PC-9 (cell line): ENCODE measurements around the gene HLA-A. TPM values are rescaled to one million over a fixed set of nuclear protein-coding genes. Genes with fewer than 3 reads are reported as not detected.

ENCODE experiments used
- BruUV-seq: library from RNA; stranded (reverse); fragments of 400-500 nt; replicated peaks from 2 replicates; lab custom pipeline; 2021; lab: Mats Ljungman, UMichigan
- CTCF ChIA-PET: fragments of 300-600 bp; sonication (Branson Sonifier 250); formaldehyde crosslinking; loops from one replicate; lab custom pipeline; 2022; ENCODE audit warnings: antibody characterized with exemption; lab: Charles Lee
- POLR2A ChIA-PET: fragments of 300-600 bp; sonication (Branson Sonifier 250); formaldehyde crosslinking; loops from one replicate; lab custom pipeline; 2022; ENCODE audit warnings: antibody characterized with exemption; ENCODE audit not compliant: unreplicated experiment; lab: Charles Lee
- DNase-seq, 2 experiments: peaks; one replicate each; pipeline versions ENCODE4 v3.0.0 to v3.0.0-alpha.2; 2015 to 2022; ENCODE audit warnings: mixed read lengths in 1 of 2
- H2AFZ ChIP-seq: fragments of 200-600 bp; sonication (generic); 2 replicates; pipeline ENCODE4 v1.8.1; 2017; ENCODE audit warnings: antibody characterized with exemption
- H3F3A ChIP-seq: fragments of 200-600 bp; sonication (generic); 2 replicates; pipeline ENCODE4 v1.8.1; 2017; ENCODE audit warnings: antibody characterized with exemption, mild to moderate bottlenecking, low read depth; ENCODE audit not compliant: insufficient read depth
- H3K27ac ChIP-seq: fragments of 200-600 bp; sonication (generic); 2 replicates; pipeline ENCODE4 v1.6.1; 2016; ENCODE audit warnings: mixed run types
- H3K27me3 ChIP-seq: fragments of 200-600 bp; sonication (generic); 2 replicates; pipeline ENCODE4 v1.6.1; 2016; ENCODE audit warnings: low read depth, mixed run types; ENCODE audit not compliant: insufficient read depth
- H3K36me3 ChIP-seq: fragments of 200-600 bp; sonication (generic); 2 replicates; pipeline ENCODE4 v1.6.1; 2016; ENCODE audit warnings: low read depth, mixed run types
- H3K4me1 ChIP-seq: fragments of 200-600 bp; sonication (generic); replicated peaks from 2 replicates; pipeline ENCODE4 v1.6.1; 2016; ENCODE audit warnings: mixed run types; ENCODE audit not compliant: insufficient read depth
- H3K4me2 ChIP-seq: fragments of 200-600 bp; sonication (generic); 2 replicates; pipeline ENCODE4 v1.6.1; 2017; ENCODE audit warnings: mixed run types
- H3K4me3 ChIP-seq: fragments of 200-600 bp; sonication (generic); 2 replicates; pipeline ENCODE4 v1.6.1; 2016; ENCODE audit warnings: mixed run types
- H3K79me2 ChIP-seq: fragments of 200-600 bp; sonication (generic); 2 replicates; pipeline ENCODE4 v1.6.1; 2017; ENCODE audit warnings: low read depth, mixed run types
- H3K9me2 ChIP-seq: fragments of 200-600 bp; sonication (generic); 2 replicates; pipeline ENCODE4 v1.8.1; 2017; ENCODE audit warnings: mild to moderate bottlenecking; ENCODE audit not compliant: insufficient read depth
- H3K9me3 ChIP-seq: fragments of 200-600 bp; sonication (generic); 2 replicates; pipeline ENCODE4 v1.8.1; 2016; ENCODE audit warnings: low read depth; ENCODE audit not compliant: insufficient read depth
- H4K20me1 ChIP-seq: fragments of 200-600 bp; sonication (generic); 2 replicates; pipeline ENCODE4 v1.8.1; 2017; ENCODE audit not compliant: insufficient read depth
- EZH2 ChIP-seq: fragments of 200-600 bp; sonication (generic); IDR thresholded peaks from 2 replicates; pipeline ENCODE4 v1.8.0; 2017; ENCODE audit warnings: antibody characterized with exemption, low read depth
- intact Hi-C: fragments of 100-400 bp; cut with micrococcal nuclease; formaldehyde crosslinking; loops from one replicate; pipeline ENCODE4 v1.10.0; 2022; ENCODE audit not compliant: unreplicated experiment
- total RNA-seq: library from RNA; stranded (reverse); gene quantifications from 2 replicates; pipeline ENCODE4 v1.2.3, GENCODE V29; 2021
- TF ChIP-seq, protein P1 (sequence below): fragments of 200-600 bp; sonication (generic); conservative IDR thresholded peaks from 2 replicates; pipeline ENCODE4 v1.6.1; 2017; ENCODE audit warnings: mixed run types, antibody characterized with exemption, mild to moderate bottlenecking, moderate library complexity

HLA-A gene
- total RNA-seq, 1 experiment from 2014 or later: 168 TPM

DNA sequence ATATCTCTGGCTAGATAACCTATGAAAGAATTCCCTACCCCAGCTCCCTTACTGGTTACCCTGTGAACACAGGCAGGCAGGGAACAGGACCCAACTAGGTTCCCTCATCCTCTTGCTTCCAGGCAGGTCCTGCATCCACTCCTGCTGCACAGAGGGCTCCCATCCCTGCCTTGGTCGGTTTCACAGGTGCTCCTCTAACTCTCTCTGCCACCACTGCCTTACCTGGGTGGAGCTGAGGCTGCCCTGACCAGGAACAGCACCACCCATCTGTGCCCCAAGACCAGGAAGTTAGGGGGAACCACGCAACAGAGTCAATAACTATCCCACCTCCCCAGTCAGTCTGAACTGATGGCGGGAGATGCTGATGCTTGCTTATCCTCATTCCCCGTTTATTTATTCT lies 37.0 kb upstream of the HLA-A start:
- no peaks in the 10 kb centered on the region for H3K27me3 ChIP-seq
- POLR2A ChIA-PET: no interaction called here
- intact Hi-C loops: no loop called here
- H3K27ac ChIP-seq: no peak overlapping the region
- H3K9me3 ChIP-seq: no peaks in the 10 kb centered on the region
- no peak overlapping the region for H3K4me2 ChIP-seq
- CTCF ChIA-PET: no interaction called here
- H3K79me2 ChIP-seq: no peaks in the 10 kb centered on the region
- H3K4me1 ChIP-seq: no peaks in the 10 kb centered on the region
- no peaks in the 10 kb centered on the region for H3F3A ChIP-seq
- H3K4me3 ChIP-seq: no peak overlapping the region
- no peaks in the 10 kb centered on the region for H3K36me3 ChIP-seq
- no peaks in the 10 kb centered on the region for H4K20me1 ChIP-seq
- TF ChIP-seq, protein P1, sequence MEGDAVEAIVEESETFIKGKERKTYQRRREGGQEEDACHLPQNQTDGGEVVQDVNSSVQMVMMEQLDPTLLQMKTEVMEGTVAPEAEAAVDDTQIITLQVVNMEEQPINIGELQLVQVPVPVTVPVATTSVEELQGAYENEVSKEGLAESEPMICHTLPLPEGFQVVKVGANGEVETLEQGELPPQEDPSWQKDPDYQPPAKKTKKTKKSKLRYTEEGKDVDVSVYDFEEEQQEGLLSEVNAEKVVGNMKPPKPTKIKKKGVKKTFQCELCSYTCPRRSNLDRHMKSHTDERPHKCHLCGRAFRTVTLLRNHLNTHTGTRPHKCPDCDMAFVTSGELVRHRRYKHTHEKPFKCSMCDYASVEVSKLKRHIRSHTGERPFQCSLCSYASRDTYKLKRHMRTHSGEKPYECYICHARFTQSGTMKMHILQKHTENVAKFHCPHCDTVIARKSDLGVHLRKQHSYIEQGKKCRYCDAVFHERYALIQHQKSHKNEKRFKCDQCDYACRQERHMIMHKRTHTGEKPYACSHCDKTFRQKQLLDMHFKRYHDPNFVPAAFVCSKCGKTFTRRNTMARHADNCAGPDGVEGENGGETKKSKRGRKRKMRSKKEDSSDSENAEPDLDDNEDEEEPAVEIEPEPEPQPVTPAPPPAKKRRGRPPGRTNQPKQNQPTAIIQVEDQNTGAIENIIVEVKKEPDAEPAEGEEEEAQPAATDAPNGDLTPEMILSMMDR: no peak
- no peak for TF ChIP-seq EZH2
- H2AFZ ChIP-seq: no peak overlapping the region
- BruUV-seq: no TSS peak
- no peak for DNase-seq
- no peaks in the 10 kb centered on the region for H3K9me2 ChIP-seq

DNA sequence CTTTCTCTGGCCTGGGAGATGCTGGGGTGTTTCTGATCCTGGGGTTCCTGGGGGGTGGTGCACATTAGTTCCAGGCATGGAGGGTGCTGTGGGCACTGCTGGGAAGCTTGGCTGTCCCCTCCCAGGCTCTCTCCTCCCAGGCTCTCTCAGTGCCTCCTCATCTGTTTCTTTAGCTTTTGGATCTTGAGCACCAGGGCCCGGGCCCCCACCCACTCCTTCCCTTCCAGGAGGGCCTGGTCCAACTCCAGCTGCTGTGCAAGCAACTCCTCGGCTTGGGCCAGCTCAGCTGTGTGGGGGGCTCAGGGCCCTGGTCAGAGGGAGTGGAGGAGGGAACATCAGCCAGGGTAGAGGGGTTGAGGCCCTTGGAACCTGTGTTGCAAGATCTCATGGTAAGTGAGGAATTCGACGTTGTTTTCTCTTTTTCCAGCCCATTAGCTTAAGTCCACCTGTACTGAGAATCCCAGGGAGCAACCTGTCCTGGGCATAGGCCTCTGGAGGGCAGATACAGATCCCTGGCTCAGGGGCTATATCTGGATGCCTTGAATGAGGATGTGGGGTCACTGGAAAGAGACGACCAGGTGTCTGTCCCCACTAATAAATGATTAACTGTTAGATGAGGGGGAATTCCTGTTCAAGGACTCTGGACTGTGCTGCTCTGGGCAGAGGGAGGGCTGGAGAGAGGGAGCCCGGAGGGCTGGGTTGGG lies 34.5 kb upstream of the HLA-A start:
- no peaks in the 10 kb centered on the region for H3K9me3 ChIP-seq
- ChIA-PET POLR2A (no interaction called here), CTCF (no interaction called here)
- H3K4me1 ChIP-seq: no peaks in the 10 kb centered on the region
- no peak for TF ChIP-seq EZH2
- TF ChIP-seq, protein P1: no peak
- no peak overlapping the region for H2AFZ ChIP-seq
- no peaks in the 10 kb centered on the region for H3K9me2 ChIP-seq
- no peak overlapping the region for H3K27ac ChIP-seq
- H3K79me2 ChIP-seq: no peaks in the 10 kb centered on the region
- H3K36me3 ChIP-seq: no peaks in the 10 kb centered on the region
- no TSS peak for BruUV-seq
- no peaks in the 10 kb centered on the region for H4K20me1 ChIP-seq
- H3F3A ChIP-seq: no peaks in the 10 kb centered on the region
- intact Hi-C loops: no loop called here
- DNase-seq: no peak
- H3K4me3 ChIP-seq: no peak overlapping the region
- no peaks in the 10 kb centered on the region for H3K27me3 ChIP-seq
- no peak overlapping the region for H3K4me2 ChIP-seq

DNA sequence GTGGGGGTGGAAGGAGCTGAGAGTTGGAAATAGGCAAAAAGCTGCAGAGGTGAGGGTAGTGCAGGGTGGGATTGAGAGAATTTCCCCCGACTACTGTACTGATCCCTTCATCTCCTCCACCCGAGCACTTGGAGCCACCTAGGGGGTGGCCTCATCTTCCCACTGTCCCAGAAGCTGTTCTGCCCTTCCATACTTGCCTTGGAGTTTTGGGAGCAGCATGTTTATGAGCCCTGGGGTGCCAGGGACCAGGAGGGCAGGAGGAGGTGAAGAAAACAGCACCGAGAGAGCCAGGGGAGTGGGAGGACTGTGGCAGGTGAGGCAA lies 34.0 kb upstream of the HLA-A start:
- Histone ChIP-seq H3K27me3 (no peaks in the 10 kb centered on the region), H3K79me2 (no peaks in the 10 kb centered on the region), H3K27ac (no peak overlapping the region), H3K4me3 (no peak overlapping the region), H3F3A (no peaks in the 10 kb centered on the region), H3K4me1 (no peaks in the 10 kb centered on the region), H3K36me3 (no peaks in the 10 kb centered on the region), H3K4me2 (no peak overlapping the region), H3K9me2 (no peaks in the 10 kb centered on the region), H4K20me1 (no peaks in the 10 kb centered on the region), H2AFZ (no peak overlapping the region), H3K9me3 (no peaks in the 10 kb centered on the region)
- DNase-seq: no peak
- ChIA-PET CTCF (no interaction called here), POLR2A (no interaction called here)
- intact Hi-C loops: no loop called here
- BruUV-seq: no TSS peak
- TF ChIP-seq EZH2: no peak
- TF ChIP-seq, protein P1: no peak
